GM19351 (cell line): Measurements from ENCODE around the gene KRT32.
"Not testable (repeated sequence)": the region's sequence is repeated elsewhere in the genome, so short reads cannot be mapped to it uniquely, and the experiment has no call there.

Experiments used
- ATAC-seq: cut with Tn5 transposase; IDR thresholded peaks from one replicate; pipeline ENCODE4 v1.9.1; 2021; ENCODE audit warnings: mild to moderate bottlenecking, moderate library complexity; ENCODE audit not compliant: unreplicated experiment

Gene KRT32

GRCh38 chr17:41433586-41433985 is 33.6 kb downstream of the KRT32 start:
- ATAC-seq, result no peak

GRCh38 chr17:41430376-41430775 is 36.8 kb downstream of the KRT32 start:
- not testable (repeated sequence) for ATAC-seq

GRCh38 chr17:41429667-41430066 is 37.5 kb downstream of the KRT32 start:
- ATAC-seq, result no peak

GRCh38 chr17:41428591-41429291 is 38.4 kb downstream of the KRT32 start:
- no peak for ATAC-seq

GRCh38 chr17:41424111-41424635 is 43.0 kb downstream of the KRT32 start, which contains the start of gene KRT37:
Gene KRT37 (minus strand): TSS chr17:41424585. CDS start chr17:41424523, 62 bp downstream.
- ATAC-seq, result no peak

- not testable (repeated sequence) for ATAC-seq
Observed at GRCh38 chr17:41422586-41422985, 44.6 kb downstream of the KRT32 start.

- no peak for ATAC-seq
Observed at GRCh38 chr17:41421617-41422016, 45.6 kb downstream of the KRT32 start.

GRCh38 chr17:41421116-41421515 is 46.1 kb downstream of the KRT32 start:
- no peak for ATAC-seq

GRCh38 chr17:41420134-41420533 is 47.1 kb downstream of the KRT32 start:
- no peak for ATAC-seq

- no peak for ATAC-seq
Observed at GRCh38 chr17:41419716-41420115, 47.5 kb downstream of the KRT32 start.

GRCh38 chr17:41418116-41418860 is 48.9 kb downstream of the KRT32 start:
- no peak for ATAC-seq

GRCh38 chr17:41417576-41418015 is 49.6 kb downstream of the KRT32 start:
- no peak for ATAC-seq

GRCh38 chr17:41417127-41417526 is 50.1 kb downstream of the KRT32 start:
- no peak for ATAC-seq

- no peak for ATAC-seq
Observed at GRCh38 chr17:41416479-41416878, 50.7 kb downstream of the KRT32 start.

GRCh38 chr17:41415833-41416335 is 51.3 kb downstream of the KRT32 start:
- no peak for ATAC-seq

GRCh38 chr17:41415411-41415810 is 51.8 kb downstream of the KRT32 start:
- ATAC-seq, result no peak

GRCh38 chr17:41413982-41414381 is 53.2 kb downstream of the KRT32 start:
- no peak for ATAC-seq

- no peak for ATAC-seq
Observed at GRCh38 chr17:41413353-41413957, 53.7 kb downstream of the KRT32 start.

- no peak for ATAC-seq
Observed at GRCh38 chr17:41411072-41411840, 55.9 kb downstream of the KRT32 start.
